Heart left ventricle (tissue), 11 donors: ENCODE data around the gene CHMP3. TPM values are rescaled to one million over a fixed set of nuclear protein-coding genes. Genes with fewer than 3 reads are reported as not detected.

Experiments used
- polyA plus RNA-seq, 2 donors: library from polyadenylated mRNA; stranded (reverse); fragments of 200-250 nt; gene quantifications; one replicate each; pipeline ENCODE4 v1.2.3, GENCODE V29; 2013
- total RNA-seq, 9 donors: library from RNA; depleted of rRNA in 2 of 9; stranded (reverse); fragments of >200 nt in 2 of 9; fragmentation: NEBNext Ultra II Directional in 3 of 9; extraction: Animal tissue kit (Norgen Biotek cat#: 25700) in 3 of 9; gene quantifications; one replicate each; pipeline versions ENCODE4 v1.1.0 to v1.2.4, GENCODE V29; 2016 to 2023
- donor health status: ischemic (EF 13 %, LVEDD 7.1; RV severe dilation, severe dysfunction).
- donor health status: healthy with polysubstance abuse.
- donor health status: DM: no; HTN: yes; CAD: no.
- donor health status: DM: no; HTN: no; CAD: no.
- donor health status: ischemic (EF 25% LVEDD 5.7; RV mildly dilated, moderate dysfunction).
- donor health status: healthy.
- donor health status: DM: yes; HTN: yes; CAD: no.
- donor health status: PGD.
- donor health status: nonischemic (EF 23%, LVEDD 6.1; RV moderate dilation, normal function).

CHMP3 gene
- total and polyA plus RNA-seq, 11 donors = 50.0 to 178 (median 144) TPM

Other genes starting within 250 kb of the CHMP3 start
- gene REEP1, start 225.8 kb downstream of the CHMP3 start, total RNA-seq = 10 to 100 TPM; 16.0 to 43.4 (median 27.6) TPM
- 10 to 100 TPM; 13.6 to 36.1 TPM for gene REEP1, start 225.8 kb downstream of the CHMP3 start, polyA plus RNA-seq
- gene KDM3A, start 122.1 kb downstream of the CHMP3 start, total RNA-seq = 10 to 100 TPM; 17.7 to 44.0 (median 35.4) TPM
- 10 to 100 TPM; 13.5 to 25.4 TPM for gene KDM3A, start 122.1 kb downstream of the CHMP3 start, polyA plus RNA-seq
- 10 to 100 TPM; 37.9 to 75.4 (median 55.3) TPM for gene RNF103, start 60.4 kb upstream of the CHMP3 start, total RNA-seq
- 10 to 100 TPM; 28.8 to 50.2 TPM for gene RNF103, start 60.4 kb upstream of the CHMP3 start, polyA plus RNA-seq
- gene RMND5A, start 156.8 kb upstream of the CHMP3 start, total RNA-seq = 100 to 1,000 TPM in 4 of 9 donors, 10 to 100 TPM in 5; 56.2 to 148 (median 91.7) TPM
- 10 to 100 TPM; 29.9 to 62.6 TPM for gene RMND5A, start 156.8 kb upstream of the CHMP3 start, polyA plus RNA-seq
- 10 to 100 TPM in 1 of 9 donors, 1 to 10 TPM in 1, under 1 TPM in 6, not detected in 1; 0.24 to 11.1 (median 0.43) TPM for gene CD8A, start 227.5 kb upstream of the CHMP3 start, total RNA-seq
- under 1 TPM; 0.33 to 0.65 TPM for gene CD8A, start 227.5 kb upstream of the CHMP3 start, polyA plus RNA-seq